ENCODE results near the gene RHCE.

DNA sequence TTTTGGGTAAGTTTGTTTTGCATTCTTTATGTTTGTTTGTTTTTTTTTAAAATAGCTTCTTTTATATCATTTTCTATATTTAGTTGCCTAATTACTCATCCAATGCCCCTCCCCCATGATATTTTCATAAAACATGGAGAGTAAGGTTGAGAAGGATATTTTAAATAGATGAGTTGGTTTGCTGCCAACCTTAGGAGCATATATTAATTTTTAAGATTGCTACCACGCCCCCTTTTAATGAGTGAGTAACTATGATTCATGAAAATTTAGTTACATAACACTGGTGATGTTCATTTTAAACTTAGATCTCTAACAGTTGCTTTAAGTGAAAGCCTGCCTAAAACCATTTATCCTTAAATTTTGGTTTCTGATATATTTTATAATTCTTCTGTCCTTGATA, 63.8 kb downstream of the RHCE start:
- TF ChIP-seq GATA1 (IDR thresholded peaks at IDR 0.05; ENCODE audit: low read depth, low read length), result no peak
- no peak for TF ChIP-seq POLR2A (IDR thresholded peaks at IDR 0.05; ENCODE audit: low read length)
